Chondrocyte (in vitro differentiated cells): ENCODE data around the gene EPHA2. TPM values are rescaled to one million over a fixed set of nuclear protein-coding genes. Genes with fewer than 3 reads are reported as not detected.

Experiments used
- DNase-seq: peaks from one replicate; pipeline ENCODE4 v3.0.0; 2021; ENCODE audit warnings: mixed read lengths, low spot score
- H3K27ac Mint-ChIP-seq: one replicate; pipeline ENCODE4 v1.8.0; 2021; ENCODE audit warnings: mild to moderate bottlenecking, moderate library complexity, mixed read lengths; ENCODE audit not compliant: unreplicated experiment
- H3K27me3 Mint-ChIP-seq: 2 replicates; pipeline ENCODE4 v1.8.0; 2021; ENCODE audit warnings: low read depth, mixed read lengths
- H3K36me3 Mint-ChIP-seq: 2 replicates; pipeline ENCODE4 v1.8.0; 2021; ENCODE audit warnings: low read depth, mixed read lengths
- H3K4me1 Mint-ChIP-seq: 2 replicates; pipeline ENCODE4 v1.8.0; 2021; ENCODE audit warnings: low read depth, mild to moderate bottlenecking, mixed read lengths
- H3K4me3 Mint-ChIP-seq: one replicate; pipeline ENCODE4 v1.8.0; 2021; ENCODE audit warnings: mild to moderate bottlenecking, moderate library complexity, mixed read lengths; ENCODE audit not compliant: unreplicated experiment
- H3K9me3 Mint-ChIP-seq: 2 replicates; pipeline ENCODE4 v1.8.0; 2021; ENCODE audit warnings: low read depth, mixed read lengths
- CTCF ChIP-seq: fragments of 200-600 bp; sonication (generic); IDR thresholded peaks from 2 replicates; pipeline ENCODE4 v1.5.0; 2021; ENCODE audit warnings: antibody characterized with exemption, mild to moderate bottlenecking, moderate library complexity
- total RNA-seq: library from RNA; stranded (reverse); gene quantifications from 3 replicates; pipeline ENCODE4 v1.2.1, GENCODE V29; 2021

The EPHA2 gene
- total RNA-seq, 1 donor from 2014 or later, result 38.5 TPM

- no peak for TF ChIP-seq CTCF
- Mint-ChIP-seq H3K4me1 (peaks cover 16% of the 10 kb centered on the region), H3K9me3 (no peaks in the 10 kb centered on the region), H3K27me3 (no peaks in the 10 kb centered on the region), H3K27ac (no peak overlapping the region), H3K4me3 (no peak overlapping the region), H3K36me3 (peaks cover 23% of the 10 kb centered on the region)
- peak; percentile 72 for DNase-seq
Measured at GRCh38 chr1:16122350-16122881, 33.5 kb downstream of the EPHA2 start.

GRCh38 chr1:16120940-16121410 is 34.9 kb downstream of the EPHA2 start:
- Mint-ChIP-seq H3K9me3 (no peaks in the 10 kb centered on the region), H3K4me1 (peaks cover 16% of the 10 kb centered on the region), H3K36me3 (peaks cover 14% of the 10 kb centered on the region), H3K27me3 (no peaks in the 10 kb centered on the region), H3K4me3 (no peak overlapping the region), H3K27ac (no peak overlapping the region)
- peak; percentile 42 for DNase-seq
- no peak for TF ChIP-seq CTCF

- no peak for DNase-seq
- Mint-ChIP-seq H3K36me3 (peaks cover 10% of the 10 kb centered on the region), H3K27me3 (no peaks in the 10 kb centered on the region), H3K9me3 (no peaks in the 10 kb centered on the region), H3K4me3 (no peak overlapping the region), H3K27ac (no peak overlapping the region), H3K4me1 (peaks cover 16% of the 10 kb centered on the region)
- no peak for TF ChIP-seq CTCF
Measured at GRCh38 chr1:16120407-16120806, 35.5 kb downstream of the EPHA2 start.

- H3K4me1 Mint-ChIP-seq, result peaks cover 16% of the 10 kb centered on the region
- no peak overlapping the region for H3K4me3 Mint-ChIP-seq
Measured at GRCh38 chr1:16119926-16120325, 35.9 kb downstream of the EPHA2 start.

GRCh38 chr1:16119504-16119903 is 36.4 kb downstream of the EPHA2 start:
- H3K27ac Mint-ChIP-seq, result no peak overlapping the region
- DNase-seq, result peak; percentile 30
- TF ChIP-seq CTCF, result no peak
- H3K4me3 Mint-ChIP-seq, result no peak overlapping the region
- H3K9me3 Mint-ChIP-seq, result no peaks in the 10 kb centered on the region
- peaks cover 16% of the 10 kb centered on the region for H3K4me1 Mint-ChIP-seq
- H3K36me3 Mint-ChIP-seq, result peaks cover 5% of the 10 kb centered on the region
- H3K27me3 Mint-ChIP-seq, result no peaks in the 10 kb centered on the region

More at GRCh38 chr1:16119926-16120325, 35.9 kb downstream of the EPHA2 start:
- peak; percentile 50 for DNase-seq
- peaks cover 9% of the 10 kb centered on the region for H3K36me3 Mint-ChIP-seq
- H3K27ac Mint-ChIP-seq, result no peak overlapping the region
- no peak for TF ChIP-seq CTCF
- H3K9me3 Mint-ChIP-seq, result no peaks in the 10 kb centered on the region
- H3K27me3 Mint-ChIP-seq, result no peaks in the 10 kb centered on the region
